Measurements from ENCODE around the gene DNPEP.

DNA sequence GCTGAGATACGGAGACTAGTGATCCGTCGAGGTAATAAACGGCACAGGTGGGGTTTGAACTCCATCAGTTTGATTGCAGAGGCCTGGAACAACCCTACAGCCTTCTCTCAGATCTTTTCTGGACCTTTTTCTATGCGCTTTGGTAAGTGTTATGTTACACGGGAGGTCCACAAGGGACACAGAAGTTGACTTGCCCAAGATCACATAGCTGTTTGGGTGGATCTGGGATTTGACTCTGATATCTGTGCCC lies 1.1 kb upstream of the DNPEP start:
- TF ChIP-seq, protein P1, sequence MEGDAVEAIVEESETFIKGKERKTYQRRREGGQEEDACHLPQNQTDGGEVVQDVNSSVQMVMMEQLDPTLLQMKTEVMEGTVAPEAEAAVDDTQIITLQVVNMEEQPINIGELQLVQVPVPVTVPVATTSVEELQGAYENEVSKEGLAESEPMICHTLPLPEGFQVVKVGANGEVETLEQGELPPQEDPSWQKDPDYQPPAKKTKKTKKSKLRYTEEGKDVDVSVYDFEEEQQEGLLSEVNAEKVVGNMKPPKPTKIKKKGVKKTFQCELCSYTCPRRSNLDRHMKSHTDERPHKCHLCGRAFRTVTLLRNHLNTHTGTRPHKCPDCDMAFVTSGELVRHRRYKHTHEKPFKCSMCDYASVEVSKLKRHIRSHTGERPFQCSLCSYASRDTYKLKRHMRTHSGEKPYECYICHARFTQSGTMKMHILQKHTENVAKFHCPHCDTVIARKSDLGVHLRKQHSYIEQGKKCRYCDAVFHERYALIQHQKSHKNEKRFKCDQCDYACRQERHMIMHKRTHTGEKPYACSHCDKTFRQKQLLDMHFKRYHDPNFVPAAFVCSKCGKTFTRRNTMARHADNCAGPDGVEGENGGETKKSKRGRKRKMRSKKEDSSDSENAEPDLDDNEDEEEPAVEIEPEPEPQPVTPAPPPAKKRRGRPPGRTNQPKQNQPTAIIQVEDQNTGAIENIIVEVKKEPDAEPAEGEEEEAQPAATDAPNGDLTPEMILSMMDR (IDR thresholded peaks at IDR 0.05), result no peak
- TF ChIP-seq POLR2A (IDR thresholded peaks at IDR 0.05), result peak in 1 of 2 donors; percentile 3
